SU-DHL-6 (cell line): Measurements from ENCODE around the gene PCGF1.

Source experiments
- H2AFZ ChIP-seq: fragments of 200-600 bp; sonication (generic); 2 replicates; pipeline ENCODE4 v1.6.1; 2014; ENCODE audit warnings: low read depth, mild to moderate bottlenecking, moderate library complexity, mixed read lengths, antibody characterized with exemption, low read length; ENCODE audit not compliant: severe bottlenecking
- H3F3A ChIP-seq: fragments of 200-600 bp; shearing (Covaris generic); 2 replicates; pipeline ENCODE4 v1.6.0; 2016; ENCODE audit warnings: antibody characterized with exemption, mild to moderate bottlenecking; ENCODE audit not compliant: insufficient read depth
- H3K27ac ChIP-seq: fragments of 200-600 bp; sonication (generic); 2 replicates; pipeline ENCODE4 v1.5.1; 2016; ENCODE audit warnings: low read depth, mild to moderate bottlenecking, low read length, moderate library complexity, mixed read lengths
- H3K27me3 ChIP-seq: fragments of 200-600 bp; sonication (generic), shearing (Covaris generic); 2 replicates; pipeline ENCODE4 v1.6.0; 2014; ENCODE audit warnings: mild to moderate bottlenecking, low read length
- H3K36me3 ChIP-seq: fragments of 200-600 bp; sonication (generic); 2 replicates; pipeline ENCODE4 v1.6.1; 2014; ENCODE audit warnings: mild to moderate bottlenecking, low read length, mixed read lengths
- H3K4me2 ChIP-seq: fragments of 300-600, 200-600 bp; shearing (Covaris generic), sonication (generic); 2 replicates; pipeline ENCODE4 v1.6.0; 2014; ENCODE audit warnings: low read length, low read depth, mild to moderate bottlenecking; ENCODE audit not compliant: poor library complexity, severe bottlenecking
- H3K4me3 ChIP-seq: fragments of 200-600 bp; sonication (generic); 2 replicates; pipeline ENCODE4 v1.5.1; 2014; ENCODE audit warnings: antibody characterized with exemption, low read length, mild to moderate bottlenecking, mixed read lengths; ENCODE audit not compliant: insufficient read depth, poor library complexity, severe bottlenecking
- H3K79me2 ChIP-seq: fragments of 200-600 bp; sonication (generic); 2 replicates; pipeline ENCODE4 v1.6.1; 2014; ENCODE audit warnings: mild to moderate bottlenecking, low read length, moderate library complexity; ENCODE audit not compliant: insufficient read depth
- H3K9ac ChIP-seq: fragments of 200-600 bp; sonication (generic); 2 replicates; pipeline ENCODE4 v1.7.0; 2014; ENCODE audit warnings: mild to moderate bottlenecking, low read length
- H3K9me2 ChIP-seq: fragments of 200-600 bp; sonication (generic); replicated peaks from 2 replicates; pipeline ENCODE4 v1.6.1; 2014; ENCODE audit warnings: low read length; ENCODE audit not compliant: insufficient read depth
- H3K9me3 ChIP-seq: fragments of 200-600 bp; sonication (generic); 2 replicates; pipeline ENCODE4 v1.6.1; 2014; ENCODE audit warnings: low read length, mixed read lengths; ENCODE audit not compliant: insufficient read depth
- H4K20me1 ChIP-seq: fragments of 200-600 bp; sonication (generic); 2 replicates; pipeline ENCODE4 v1.6.1; 2014; ENCODE audit warnings: low read depth, mild to moderate bottlenecking, antibody characterized with exemption, low read length, moderate library complexity, mixed read lengths
- EZH2phosphoT487 ChIP-seq: fragments of 200-600 bp; sonication (generic), shearing (Covaris generic); conservative IDR thresholded peaks from 2 replicates; pipeline ENCODE4 v1.6.1; 2018; ENCODE audit warnings: mild to moderate bottlenecking, antibody characterized with exemption, low read length, moderate library complexity, mixed read lengths
- TF ChIP-seq, protein P1 (sequence below): fragments of 200-600 bp; sonication (generic); IDR thresholded peaks from one replicate; pipeline ENCODE4 v1.5.1; 2017; ENCODE audit warnings: antibody characterized with exemption, mild to moderate bottlenecking, low read length, moderate library complexity; ENCODE audit not compliant: insufficient read depth, poor library complexity, severe bottlenecking

Gene PCGF1

DNA sequence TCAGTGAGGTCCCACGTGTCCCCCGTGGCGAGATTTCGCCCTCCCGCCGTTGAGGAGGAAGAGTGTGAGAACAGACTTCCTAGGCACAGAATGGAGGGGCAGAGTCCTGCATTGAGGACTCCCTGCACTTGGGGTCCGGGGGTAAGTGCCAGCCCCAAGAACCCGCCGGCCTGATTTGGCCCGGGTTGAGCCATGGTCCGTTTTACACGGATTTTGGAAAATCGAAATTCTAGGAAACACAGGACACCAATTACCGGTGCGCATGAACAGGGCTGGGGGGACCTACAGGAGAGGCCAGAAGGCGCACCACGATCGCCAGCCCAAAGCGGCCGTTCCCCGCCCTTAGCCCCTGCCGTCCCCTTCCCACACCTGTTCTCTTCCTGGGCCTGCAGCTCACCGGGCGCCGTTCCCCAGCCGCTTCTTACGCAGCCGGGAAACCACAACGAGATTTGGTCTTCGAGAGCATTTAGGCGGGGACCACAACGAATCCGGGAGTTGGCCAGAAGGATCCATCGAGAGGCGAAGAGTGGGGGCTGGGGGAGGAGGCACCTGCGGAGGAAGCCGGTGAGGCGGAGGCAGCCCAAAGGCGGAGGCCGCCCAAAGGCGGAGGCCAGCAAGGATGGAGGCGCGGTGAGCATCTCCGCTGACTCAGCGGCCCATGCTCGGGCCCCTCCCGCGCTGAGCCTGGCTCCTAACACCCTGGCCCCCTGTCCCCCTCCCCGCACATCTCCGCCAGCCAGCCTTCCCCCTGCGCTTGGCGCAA lies 6.3 kb upstream of the PCGF1 start:
- Histone ChIP-seq H4K20me1 (no peaks in the 10 kb centered on the region), H3K9ac (no peak overlapping the region), H3K27ac (no peak overlapping the region), H3K27me3 (no peaks in the 10 kb centered on the region), H3K36me3 (no peaks in the 10 kb centered on the region), H3K79me2 (no peaks in the 10 kb centered on the region), H3K9me2 (no peaks in the 10 kb centered on the region), H3K4me3 (no peak overlapping the region), H3F3A (peaks cover 4% of the 10 kb centered on the region; the same call in 1 of the 2 replicates), H3K4me2 (no peak overlapping the region), H2AFZ (no peak overlapping the region), H3K9me3 (no peaks in the 10 kb centered on the region)
- no peak for TF ChIP-seq EZH2phosphoT487
- TF ChIP-seq, protein P1, sequence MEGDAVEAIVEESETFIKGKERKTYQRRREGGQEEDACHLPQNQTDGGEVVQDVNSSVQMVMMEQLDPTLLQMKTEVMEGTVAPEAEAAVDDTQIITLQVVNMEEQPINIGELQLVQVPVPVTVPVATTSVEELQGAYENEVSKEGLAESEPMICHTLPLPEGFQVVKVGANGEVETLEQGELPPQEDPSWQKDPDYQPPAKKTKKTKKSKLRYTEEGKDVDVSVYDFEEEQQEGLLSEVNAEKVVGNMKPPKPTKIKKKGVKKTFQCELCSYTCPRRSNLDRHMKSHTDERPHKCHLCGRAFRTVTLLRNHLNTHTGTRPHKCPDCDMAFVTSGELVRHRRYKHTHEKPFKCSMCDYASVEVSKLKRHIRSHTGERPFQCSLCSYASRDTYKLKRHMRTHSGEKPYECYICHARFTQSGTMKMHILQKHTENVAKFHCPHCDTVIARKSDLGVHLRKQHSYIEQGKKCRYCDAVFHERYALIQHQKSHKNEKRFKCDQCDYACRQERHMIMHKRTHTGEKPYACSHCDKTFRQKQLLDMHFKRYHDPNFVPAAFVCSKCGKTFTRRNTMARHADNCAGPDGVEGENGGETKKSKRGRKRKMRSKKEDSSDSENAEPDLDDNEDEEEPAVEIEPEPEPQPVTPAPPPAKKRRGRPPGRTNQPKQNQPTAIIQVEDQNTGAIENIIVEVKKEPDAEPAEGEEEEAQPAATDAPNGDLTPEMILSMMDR, result no peak

GRCh38 chr2:74512744-74513604 lies 5.5 kb upstream of the PCGF1 start:
- Histone ChIP-seq H3K4me2 (no peak overlapping the region), H3K79me2 (no peaks in the 10 kb centered on the region), H3K36me3 (no peaks in the 10 kb centered on the region), H3K27me3 (no peaks in the 10 kb centered on the region), H3K4me3 (no peak overlapping the region), H2AFZ (no peak overlapping the region), H4K20me1 (no peaks in the 10 kb centered on the region), H3K9ac (no peak overlapping the region), H3F3A (peaks cover 4% of the 10 kb centered on the region; the same call in 1 of the 2 replicates), H3K9me3 (no peaks in the 10 kb centered on the region), H3K9me2 (no peaks in the 10 kb centered on the region), H3K27ac (no peak overlapping the region)
- TF ChIP-seq, protein P1, result no peak
- TF ChIP-seq EZH2phosphoT487, result no peak

DNA sequence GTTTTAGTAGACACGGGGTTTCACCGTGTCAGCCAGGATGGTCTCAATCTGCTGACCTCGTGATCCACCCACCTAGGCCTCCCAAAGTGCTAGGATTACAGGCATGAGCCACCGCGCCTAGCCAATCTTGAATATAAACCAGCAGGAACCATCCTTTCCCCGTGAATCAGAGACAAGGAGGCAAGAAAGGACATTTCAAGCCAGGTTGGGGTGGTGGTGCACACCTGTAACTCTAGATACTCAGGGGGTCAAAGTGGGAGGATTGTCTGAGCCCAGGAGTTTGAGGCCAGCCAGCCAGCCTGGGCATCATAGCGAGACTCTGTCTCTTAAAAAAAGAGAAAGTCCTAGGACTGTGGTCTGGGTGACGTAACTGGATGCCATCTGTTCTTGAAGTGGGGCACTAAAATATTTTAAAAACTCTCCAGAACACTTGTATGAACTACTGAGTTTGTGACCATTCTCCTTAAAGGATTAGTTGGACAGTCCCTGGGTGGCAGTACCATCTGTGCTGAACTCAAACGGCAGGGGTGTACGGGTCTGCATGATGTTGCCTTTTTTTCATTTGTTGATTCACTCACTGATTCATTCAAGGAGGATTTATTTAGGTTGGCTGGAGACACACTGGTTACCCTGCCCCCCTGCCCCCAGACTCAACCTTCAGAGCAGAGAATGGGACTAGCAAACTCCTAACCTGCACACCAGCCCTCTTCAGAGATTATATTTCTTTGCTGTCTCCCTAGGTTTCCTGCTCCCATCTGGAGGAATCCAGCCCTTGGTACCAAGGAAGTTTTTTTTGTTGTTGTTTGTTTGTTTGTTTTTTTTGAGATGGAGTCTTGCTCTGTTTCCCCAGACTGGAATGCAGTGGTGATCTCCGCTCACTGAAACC lies 3.9 kb upstream of the PCGF1 start:
- Histone ChIP-seq H3K4me2 (no peak overlapping the region), H3K9ac (no peak overlapping the region), H3K27ac (no peak overlapping the region), H4K20me1 (no peaks in the 10 kb centered on the region), H3K9me2 (no peaks in the 10 kb centered on the region), H2AFZ (no peak overlapping the region), H3K36me3 (no peaks in the 10 kb centered on the region), H3K79me2 (0 out of 2 replicates have a peak, but pooled peaks cover 3% of the 10 kb centered on the region), H3F3A (peaks cover 4% of the 10 kb centered on the region; the same call in 1 of the 2 replicates), H3K4me3 (no peak overlapping the region), H3K9me3 (no peaks in the 10 kb centered on the region), H3K27me3 (no peaks in the 10 kb centered on the region)
- TF ChIP-seq EZH2phosphoT487, result no peak
- TF ChIP-seq, protein P1, result no peak
